Neural progenitor cell (in vitro differentiated cells): ENCODE data around the gene MED26. TPM values are rescaled to one million over a fixed set of nuclear protein-coding genes. Genes with fewer than 3 reads are reported as not detected.

Experiments used
- DNase-seq: peaks from one replicate; pipeline ENCODE4 v3.0.0-alpha.2; 2016; ENCODE audit warnings: low spot score
- H2AFZ ChIP-seq: fragments of 200-600 bp; sonication (generic); replicated peaks from 2 replicates; pipeline ENCODE4 v1.6.1; 2016; ENCODE audit warnings: antibody characterized with exemption
- H3F3A ChIP-seq: fragments of 200-600 bp; sonication (generic); 2 replicates; pipeline ENCODE4 v1.6.1; 2016; ENCODE audit warnings: antibody characterized with exemption, low read depth
- H3K27ac ChIP-seq: fragments of 200-600 bp; sonication (generic); 2 replicates; pipeline ENCODE4 v1.5.1; 2016; ENCODE audit warnings: mild to moderate bottlenecking
- H3K27me3 ChIP-seq: fragments of 200-600 bp; sonication (generic); 2 replicates; pipeline ENCODE4 v1.6.1; 2016; ENCODE audit warnings: mild to moderate bottlenecking, moderate library complexity
- H3K36me3 ChIP-seq: fragments of 200-600 bp; sonication (generic); 2 replicates; pipeline ENCODE4 v1.5.1; 2016
- H3K4me1 ChIP-seq: fragments of 200-600 bp; sonication (generic); 2 replicates; pipeline ENCODE4 v1.6.1; 2016; ENCODE audit warnings: mixed run types
- H3K4me2 ChIP-seq: fragments of 200-600 bp; sonication (generic); 2 replicates; pipeline ENCODE4 v1.6.1; 2016
- H3K4me3 ChIP-seq: fragments of 200-600 bp; sonication (generic); 2 replicates; pipeline ENCODE4 v1.5.1; 2016
- H3K79me2 ChIP-seq: fragments of 200-600 bp; sonication (generic); 2 replicates; pipeline ENCODE4 v1.6.1; 2016; ENCODE audit warnings: low read depth
- H3K9ac ChIP-seq: fragments of 200-600 bp; sonication (generic); 2 replicates; pipeline ENCODE4 v1.6.1; 2016
- H3K9me3 ChIP-seq: fragments of 200-600 bp; sonication (generic); 2 replicates; pipeline ENCODE4 v1.5.1; 2016; ENCODE audit warnings: low read depth
- H4K20me1 ChIP-seq: fragments of 200-600 bp; sonication (generic); 2 replicates; pipeline ENCODE4 v1.6.1; 2016; ENCODE audit warnings: low read depth
- H3K27ac Mint-ChIP-seq: 3 replicates; pipeline ENCODE4 v1.8.0; 2021; ENCODE audit warnings: mixed read lengths
- H3K27me3 Mint-ChIP-seq: 2 replicates; pipeline ENCODE4 v1.8.0; 2022; ENCODE audit warnings: low read depth, mild to moderate bottlenecking, inconsistent platforms, moderate library complexity, mixed read lengths; ENCODE audit not compliant: insufficient read depth
- H3K36me3 Mint-ChIP-seq: 3 replicates; pipeline ENCODE4 v1.8.0; 2021; ENCODE audit warnings: mixed read lengths
- H3K4me1 Mint-ChIP-seq: 3 replicates; pipeline ENCODE4 v1.8.0; 2021; ENCODE audit warnings: mixed read lengths
- H3K4me3 Mint-ChIP-seq: 3 replicates; pipeline ENCODE4 v1.8.0; 2021; ENCODE audit warnings: mild to moderate bottlenecking, moderate library complexity, mixed read lengths
- H3K9me3 Mint-ChIP-seq: 3 replicates; pipeline ENCODE4 v1.8.0; 2020; ENCODE audit warnings: mixed read lengths
- EZH2 ChIP-seq: fragments of 200-600 bp; sonication (generic); IDR thresholded peaks from 2 replicates; pipeline ENCODE4 v1.6.1; 2017; ENCODE audit warnings: antibody characterized with exemption, mild to moderate bottlenecking, moderate library complexity
- EZH2phosphoT487 ChIP-seq: fragments of 200-600 bp; sonication (generic); IDR thresholded peaks from 2 replicates; pipeline ENCODE4 v1.6.1; 2017; ENCODE audit warnings: antibody characterized with exemption
- total RNA-seq: library from RNA; depleted of rRNA; stranded (reverse); fragments of >200 nt; gene quantifications from 2 replicates; pipeline ENCODE4 v1.2.3, GENCODE V29; 2015; ENCODE audit warnings: low replicate concordance
- TF ChIP-seq, protein P1 (sequence below): fragments of 200-600 bp; sonication (generic); IDR thresholded peaks from 2 replicates; pipeline ENCODE4 v1.5.1; 2017; ENCODE audit warnings: antibody characterized with exemption, mild to moderate bottlenecking

MED26 gene
- total RNA-seq, 1 donor from 2014 or later, result 7.4 TPM

DNA sequence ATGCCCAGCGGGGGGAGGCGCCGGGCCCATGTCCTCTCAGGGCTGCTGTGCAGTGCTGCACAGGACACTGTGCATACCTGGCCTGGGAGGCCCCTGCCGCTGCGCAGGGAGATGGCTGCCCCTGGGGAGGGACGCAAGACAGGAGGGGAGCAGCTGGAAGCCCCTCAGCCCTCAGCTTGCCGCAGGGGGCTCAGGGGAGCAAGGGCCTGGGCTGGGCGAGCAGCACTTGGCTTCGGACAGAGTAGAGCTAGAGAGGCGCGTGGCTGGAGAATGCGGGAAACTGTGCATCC, 96.7 kb downstream of the MED26 start:
- peaks cover 2% of the 10 kb centered on the region for H3K27me3 Mint-ChIP-seq
- H3K9ac ChIP-seq, result no peak overlapping the region
- no peak for DNase-seq
- H3K4me1 Mint-ChIP-seq, result no peaks in the 10 kb centered on the region
- H3K4me3 ChIP-seq, result no peak overlapping the region
- H2AFZ ChIP-seq, result no peak overlapping the region
- peaks cover 20% of the 10 kb centered on the region for H4K20me1 ChIP-seq
- no peaks in the 10 kb centered on the region for H3F3A ChIP-seq
- no peaks in the 10 kb centered on the region for H3K9me3 Mint-ChIP-seq
- H3K27me3 ChIP-seq, result no peaks in the 10 kb centered on the region
- no peaks in the 10 kb centered on the region for H3K4me1 ChIP-seq
- H3K36me3 ChIP-seq, result no peaks in the 10 kb centered on the region
- H3K79me2 ChIP-seq, result peaks cover 9% of the 10 kb centered on the region
- TF ChIP-seq, protein P1, sequence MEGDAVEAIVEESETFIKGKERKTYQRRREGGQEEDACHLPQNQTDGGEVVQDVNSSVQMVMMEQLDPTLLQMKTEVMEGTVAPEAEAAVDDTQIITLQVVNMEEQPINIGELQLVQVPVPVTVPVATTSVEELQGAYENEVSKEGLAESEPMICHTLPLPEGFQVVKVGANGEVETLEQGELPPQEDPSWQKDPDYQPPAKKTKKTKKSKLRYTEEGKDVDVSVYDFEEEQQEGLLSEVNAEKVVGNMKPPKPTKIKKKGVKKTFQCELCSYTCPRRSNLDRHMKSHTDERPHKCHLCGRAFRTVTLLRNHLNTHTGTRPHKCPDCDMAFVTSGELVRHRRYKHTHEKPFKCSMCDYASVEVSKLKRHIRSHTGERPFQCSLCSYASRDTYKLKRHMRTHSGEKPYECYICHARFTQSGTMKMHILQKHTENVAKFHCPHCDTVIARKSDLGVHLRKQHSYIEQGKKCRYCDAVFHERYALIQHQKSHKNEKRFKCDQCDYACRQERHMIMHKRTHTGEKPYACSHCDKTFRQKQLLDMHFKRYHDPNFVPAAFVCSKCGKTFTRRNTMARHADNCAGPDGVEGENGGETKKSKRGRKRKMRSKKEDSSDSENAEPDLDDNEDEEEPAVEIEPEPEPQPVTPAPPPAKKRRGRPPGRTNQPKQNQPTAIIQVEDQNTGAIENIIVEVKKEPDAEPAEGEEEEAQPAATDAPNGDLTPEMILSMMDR, result no peak
- no peak for TF ChIP-seq EZH2phosphoT487
- TF ChIP-seq EZH2, result no peak
- H3K27ac ChIP-seq, result no peak overlapping the region
- peaks cover 21% of the 10 kb centered on the region for H3K36me3 Mint-ChIP-seq
- H3K27ac Mint-ChIP-seq, result no peak overlapping the region
- no peak overlapping the region for H3K4me2 ChIP-seq
- H3K4me3 Mint-ChIP-seq, result no peak overlapping the region
- H3K9me3 ChIP-seq, result no peaks in the 10 kb centered on the region

DNA sequence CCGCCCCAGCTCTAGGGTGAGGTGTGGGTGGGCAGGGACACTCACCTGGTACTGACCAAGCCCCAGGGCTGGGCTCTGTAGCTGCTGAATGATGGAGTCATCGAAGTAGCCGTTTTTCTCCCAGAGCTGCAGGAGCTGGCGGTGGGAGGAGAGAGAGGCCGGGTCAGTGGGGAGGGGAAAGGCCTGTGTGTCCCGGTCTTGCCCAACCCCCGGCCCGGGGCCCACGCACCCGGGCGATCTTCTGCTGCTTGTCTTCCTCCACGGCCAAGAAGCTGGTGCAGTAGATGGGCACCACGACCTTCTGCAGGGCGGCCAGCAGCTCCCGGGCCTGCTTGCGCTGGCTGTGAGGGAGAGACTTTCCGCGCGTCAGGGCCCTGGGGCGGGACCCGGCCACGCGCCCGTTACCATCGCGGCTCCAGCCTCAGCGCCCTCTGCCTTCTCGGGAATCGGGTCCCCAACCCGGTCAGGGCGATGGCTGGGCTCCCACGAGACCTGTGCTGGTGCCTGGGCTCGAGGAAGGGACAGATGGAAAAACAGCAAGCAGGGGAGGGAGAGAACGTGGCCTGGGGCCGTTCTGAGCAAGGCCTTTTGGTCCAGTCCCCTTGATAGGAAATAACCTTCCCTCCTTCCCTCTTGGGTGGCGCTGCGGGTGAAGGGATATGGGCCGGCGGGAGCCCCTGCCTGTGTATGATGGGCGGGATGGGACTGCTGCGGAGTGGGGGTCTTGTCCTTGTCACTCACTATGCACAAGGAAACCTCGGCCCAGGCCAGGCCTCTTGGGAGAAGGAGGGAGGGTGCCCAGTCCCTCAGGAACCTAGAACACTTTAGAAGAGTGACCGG, 97.2 kb downstream of the MED26 start:
- no peaks in the 10 kb centered on the region for H3F3A ChIP-seq

DNA sequence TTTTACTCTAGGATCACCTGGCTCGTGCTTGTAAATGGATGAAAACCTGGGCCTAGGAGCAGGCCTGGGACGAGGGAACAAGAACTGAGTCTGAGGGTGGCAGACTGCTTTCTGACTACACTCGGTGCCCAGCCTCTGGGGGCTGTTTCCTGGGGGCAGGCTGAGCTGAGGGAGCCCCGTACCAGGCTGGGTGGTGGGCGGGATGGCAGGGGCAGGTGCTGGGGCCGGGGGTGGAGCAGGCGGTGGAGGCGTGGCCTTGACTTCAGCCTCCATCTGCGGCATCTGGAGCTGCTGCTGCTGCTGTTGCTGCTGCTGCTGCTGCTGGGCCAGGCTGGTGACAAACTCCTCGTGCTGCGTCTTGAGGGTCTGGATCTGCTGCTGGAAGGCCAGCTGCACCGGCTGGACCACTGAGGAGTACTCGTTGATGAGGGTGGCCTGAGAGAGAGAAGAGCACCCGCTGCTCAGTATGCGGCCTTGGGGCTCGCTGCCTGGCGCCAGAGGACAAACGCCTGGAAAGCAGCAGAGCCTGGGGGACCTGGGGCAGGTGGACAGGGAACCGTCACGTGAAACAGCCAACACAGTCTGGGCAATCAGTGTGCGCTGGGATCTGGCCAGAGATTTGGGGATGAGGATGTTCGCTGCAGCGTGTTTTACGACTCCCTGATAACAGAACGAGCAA, 98.4 kb downstream of the MED26 start:
- H4K20me1 ChIP-seq, result peaks cover 9% of the 10 kb centered on the region
- TF ChIP-seq, protein P1, result no peak
- no peak for TF ChIP-seq EZH2phosphoT487
- no peak for TF ChIP-seq EZH2
- H3F3A ChIP-seq, result no peaks in the 10 kb centered on the region
- peaks cover 17% of the 10 kb centered on the region for H3K36me3 Mint-ChIP-seq
- no peak overlapping the region for H3K4me3 Mint-ChIP-seq
- H3K27ac ChIP-seq, result no peak overlapping the region
- no peaks in the 10 kb centered on the region for H3K4me1 ChIP-seq
- no peak for DNase-seq
- H2AFZ ChIP-seq, result no peak overlapping the region
- H3K4me3 ChIP-seq, result no peak overlapping the region
- H3K36me3 ChIP-seq, result no peaks in the 10 kb centered on the region
- peaks cover 2% of the 10 kb centered on the region for H3K27me3 Mint-ChIP-seq
- no peak overlapping the region for H3K9ac ChIP-seq
- H3K4me2 ChIP-seq, result no peak overlapping the region
- H3K27me3 ChIP-seq, result no peaks in the 10 kb centered on the region
- H3K9me3 ChIP-seq, result no peaks in the 10 kb centered on the region
- H3K9me3 Mint-ChIP-seq, result no peaks in the 10 kb centered on the region
- no peak overlapping the region for H3K27ac Mint-ChIP-seq
- no peaks in the 10 kb centered on the region for H3K79me2 ChIP-seq
- no peaks in the 10 kb centered on the region for H3K4me1 Mint-ChIP-seq

More for the DNA sequence above, 97.2 kb downstream of the MED26 start:
- H3K9me3 Mint-ChIP-seq, result no peaks in the 10 kb centered on the region
- Histone ChIP-seq H4K20me1 (peaks cover 14% of the 10 kb centered on the region), H3K27ac (no peak overlapping the region), H3K4me1 (no peaks in the 10 kb centered on the region), H3K36me3 (no peaks in the 10 kb centered on the region), H3K9me3 (no peaks in the 10 kb centered on the region), H3K4me2 (no peak overlapping the region), H3K9ac (no peak overlapping the region), H3K27me3 (no peaks in the 10 kb centered on the region), H3K4me3 (no peak overlapping the region), H2AFZ (no peak overlapping the region), H3K79me2 (peaks cover 3% of the 10 kb centered on the region)
- H3K4me1 Mint-ChIP-seq, result no peaks in the 10 kb centered on the region
- TF ChIP-seq EZH2phosphoT487, result no peak
- no peak for TF ChIP-seq EZH2
- TF ChIP-seq, protein P1, result no peak
- no peak overlapping the region for H3K27ac Mint-ChIP-seq
- H3K4me3 Mint-ChIP-seq, result no peak overlapping the region
- peaks cover 17% of the 10 kb centered on the region for H3K36me3 Mint-ChIP-seq
- H3K27me3 Mint-ChIP-seq, result peaks cover 2% of the 10 kb centered on the region
- no peak for DNase-seq
